DMS53 treated with DMSO at 0.1 percent for 48 hours (cell line): Measurements from ENCODE around the gene KDM4B.
"Not testable (repeated sequence)": the region's sequence is repeated elsewhere in the genome, so short reads cannot be mapped to it uniquely, and the experiment has no call there.

Source experiments
- DNase-seq: peaks from one replicate; lab custom pipeline; 2025; ENCODE audit not compliant: unreplicated experiment; lab: John Stamatoyannopoulos, UW

Gene KDM4B

DNA sequence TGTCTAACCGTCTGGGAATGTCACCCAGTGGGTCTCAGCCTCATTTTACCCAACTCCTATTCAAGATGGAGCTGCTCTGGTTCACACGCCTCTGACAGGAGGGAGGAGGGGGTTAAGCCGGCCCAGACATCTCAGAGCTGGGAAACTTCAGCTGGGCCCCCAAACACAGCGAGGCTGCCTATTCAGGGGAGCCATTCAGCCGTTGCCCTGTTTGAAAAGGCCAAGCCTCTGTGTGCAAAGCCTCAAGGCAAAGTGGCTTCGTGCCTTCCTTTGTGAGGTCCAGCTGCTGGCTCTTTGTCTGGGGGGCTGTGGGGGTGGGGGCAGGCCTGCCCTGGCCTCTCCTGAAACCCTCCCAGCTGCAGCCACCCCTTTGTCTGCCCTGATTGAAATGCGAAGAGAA, 224.3 kb downstream of the KDM4B start:
- no peak for DNase-seq

DNA sequence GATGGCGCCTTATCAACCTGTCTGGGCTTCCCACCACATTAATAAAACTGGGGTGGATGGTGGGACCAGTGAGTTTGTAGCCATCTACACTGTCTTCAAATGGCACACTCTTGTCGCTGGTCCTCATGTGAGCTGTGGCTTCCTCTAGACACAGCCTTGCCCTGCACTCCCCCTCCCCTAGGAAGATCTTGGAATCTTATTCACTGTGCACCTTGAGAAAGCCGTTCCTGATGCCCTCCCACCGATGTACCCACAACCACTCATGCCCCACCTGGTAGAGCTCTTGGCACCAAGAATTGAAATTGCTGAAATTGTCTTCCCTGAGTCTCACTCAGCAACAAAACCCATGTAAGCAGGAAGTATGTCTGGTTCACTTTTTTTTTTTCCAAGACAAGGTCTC, 225.7 kb downstream of the KDM4B start:
- DNase-seq, result no peak

DNA sequence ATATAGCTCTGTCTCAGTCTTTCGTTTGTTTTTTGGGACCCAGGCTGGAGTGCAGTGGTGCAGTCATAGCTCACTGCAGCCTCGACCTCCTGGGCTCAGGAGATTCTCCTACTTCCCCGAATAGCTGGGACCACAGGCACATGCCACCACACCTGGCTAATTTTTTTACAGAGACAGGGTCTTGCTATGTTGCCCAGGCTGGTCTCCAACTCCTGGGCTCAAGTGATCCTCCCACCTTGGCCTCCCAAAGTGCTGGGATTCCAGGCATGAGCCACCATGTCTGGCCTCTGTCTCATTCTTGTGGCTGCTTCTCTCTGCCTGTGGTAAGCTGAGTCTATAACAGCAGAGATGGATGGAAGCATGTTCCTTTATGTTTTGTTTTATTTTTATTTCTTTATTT, 226.7 kb downstream of the KDM4B start:
- not testable (repeated sequence) for DNase-seq

DNA sequence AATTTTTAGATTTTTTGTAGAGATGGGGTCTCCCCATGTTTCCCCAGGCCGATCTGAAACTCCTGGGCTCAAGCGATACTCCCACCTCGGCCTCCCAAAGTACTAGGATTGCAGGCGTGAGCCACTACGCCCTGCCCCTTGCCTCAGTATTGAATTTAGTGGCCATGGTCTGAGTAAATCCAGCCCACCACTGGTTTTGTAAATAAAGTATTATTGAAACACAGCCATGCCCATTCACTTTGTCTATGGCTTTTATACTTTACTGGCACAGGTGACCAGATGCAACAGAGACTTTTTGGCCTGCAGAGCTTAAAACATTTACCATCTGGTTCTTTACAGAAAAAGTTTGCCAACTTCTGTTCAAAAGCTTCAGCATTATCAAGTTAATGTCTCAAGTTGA, 227.9 kb downstream of the KDM4B start:
- DNase-seq, result no peak

DNA sequence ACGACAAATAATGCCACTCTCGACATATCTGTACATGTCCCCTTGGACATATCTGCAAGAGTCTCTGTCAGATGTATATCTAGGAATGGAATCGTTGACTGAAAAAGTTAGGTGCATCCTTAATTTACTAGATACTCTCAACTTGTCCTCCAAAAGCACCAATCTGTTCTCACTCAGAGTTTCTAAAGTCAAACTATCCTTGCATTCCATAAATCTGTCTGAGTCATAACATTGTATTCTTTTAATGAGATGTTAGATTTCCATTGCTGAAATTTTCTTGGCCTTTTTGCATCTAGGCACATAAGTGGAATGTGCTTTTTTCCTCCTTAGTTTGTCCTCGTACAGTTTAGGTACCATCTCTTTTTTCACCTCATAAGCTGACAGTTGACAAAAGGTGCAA, 231.9 kb downstream of the KDM4B start:
- DNase-seq, result no peak

DNA sequence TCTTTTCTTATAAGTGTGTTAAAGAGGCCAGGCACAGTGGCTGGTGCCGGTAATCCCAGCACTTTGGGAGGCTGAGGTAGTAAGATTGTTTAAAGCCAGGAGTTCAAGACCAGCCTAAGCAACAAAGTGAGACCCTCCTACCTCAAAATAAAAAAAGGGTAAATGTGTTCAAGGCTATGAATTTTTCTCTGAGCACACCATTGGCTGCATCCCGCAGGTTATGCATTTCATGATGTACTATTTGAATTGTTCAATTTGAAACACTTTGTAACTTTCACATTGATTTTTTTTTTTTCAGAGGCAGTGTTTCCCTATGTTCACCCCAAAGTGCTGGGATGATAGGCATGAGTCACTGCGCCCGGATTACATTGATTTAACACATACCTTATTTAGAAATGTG, 233.6 kb downstream of the KDM4B start:
- no peak for DNase-seq
